CD4-positive, alpha-beta T cell treated with Interleukin-6 for 4 hours (primary cell): Measurements from ENCODE around the gene GNAO1.

Experiments used
- DNase-seq: peaks from one replicate; pipeline ENCODE4 v3.0.0-alpha.2; 2020; ENCODE audit warnings: mixed read lengths

Gene GNAO1

DNA sequence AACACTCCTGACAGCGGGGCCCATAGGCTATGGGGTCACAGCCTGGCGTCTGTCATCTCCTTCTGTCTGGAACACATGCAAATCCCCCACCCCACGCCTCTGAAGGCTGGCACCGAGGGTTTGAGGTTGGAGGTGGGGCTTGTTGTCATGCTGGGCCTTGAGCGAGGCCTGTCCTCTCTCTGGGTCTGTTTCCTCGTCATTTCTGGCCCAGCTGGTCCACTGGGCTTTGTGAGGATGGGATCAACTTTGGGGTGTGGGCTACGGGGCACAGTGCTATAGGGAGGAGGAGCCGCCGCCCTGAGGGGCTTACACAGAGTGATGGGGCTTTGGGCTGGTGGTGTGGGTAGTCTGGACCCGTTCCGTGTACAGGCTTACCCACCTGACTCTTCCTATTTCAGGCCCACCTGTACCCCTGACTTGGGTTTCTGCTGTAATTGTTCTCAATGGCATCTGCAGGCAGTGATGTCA lies 146.6 kb downstream of the GNAO1 start:
- DNase-seq: no peak

DNA sequence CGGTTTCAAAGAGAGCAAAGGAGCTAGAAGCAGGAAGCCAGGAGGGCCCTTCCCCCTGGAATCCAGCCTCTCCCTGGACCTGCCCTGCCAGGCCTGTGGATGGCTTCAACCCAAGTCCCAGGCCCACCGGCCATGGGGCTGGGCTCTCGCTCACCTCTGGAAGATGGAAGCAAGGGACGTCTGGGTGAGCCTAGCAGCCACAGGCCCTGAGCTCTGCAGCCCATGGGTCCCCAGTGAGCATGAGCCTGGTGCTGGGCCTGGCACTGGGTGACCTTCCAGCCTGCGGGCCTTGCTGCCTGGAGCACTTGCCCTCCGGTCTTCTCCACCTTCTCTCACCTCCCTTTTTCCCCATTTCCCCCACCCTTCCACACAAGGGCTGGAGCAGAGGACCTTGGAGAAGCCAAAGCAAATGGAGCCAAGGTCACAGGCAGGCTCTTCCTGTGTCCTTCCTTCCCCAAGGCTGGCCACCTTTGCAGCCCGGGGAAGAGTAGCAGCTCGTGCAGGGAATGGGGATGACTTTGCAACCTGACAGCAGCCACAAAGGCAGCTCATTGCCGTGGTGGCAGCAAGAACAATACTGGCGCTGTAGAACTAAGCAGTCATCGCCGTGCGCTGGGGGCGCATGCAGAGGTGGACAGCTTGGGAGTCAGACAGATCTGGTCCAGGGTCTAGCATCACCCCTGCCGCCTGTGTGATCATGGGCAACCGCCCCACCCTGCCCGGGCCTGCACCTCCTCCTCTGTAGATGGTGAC lies 147.5 kb downstream of the GNAO1 start:
- DNase-seq: no peak

GRCh38 chr16:56339431-56340195 lies 148.3 kb downstream of the GNAO1 start:
- no peak for DNase-seq

DNA sequence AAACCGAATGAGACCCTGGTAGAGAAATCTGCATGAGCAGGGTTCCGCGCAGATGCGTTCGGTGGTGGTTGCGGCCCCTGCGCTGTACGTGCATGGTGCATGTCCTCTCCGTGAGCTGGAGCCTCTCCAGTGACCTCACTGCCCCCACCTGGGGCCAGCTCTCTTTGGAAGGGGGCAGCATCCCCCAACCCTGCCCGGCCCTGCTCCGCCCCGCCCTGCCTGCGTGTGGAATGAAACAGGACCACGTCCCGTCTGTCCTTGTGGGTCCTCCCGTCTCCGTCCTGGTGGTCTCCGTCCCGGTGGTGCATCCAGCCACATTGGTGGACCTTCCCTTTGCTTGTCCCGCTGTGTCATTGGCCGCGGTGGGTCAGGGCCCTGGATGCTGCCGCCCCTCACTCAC lies 149.1 kb downstream of the GNAO1 start:
- no peak for DNase-seq

DNA sequence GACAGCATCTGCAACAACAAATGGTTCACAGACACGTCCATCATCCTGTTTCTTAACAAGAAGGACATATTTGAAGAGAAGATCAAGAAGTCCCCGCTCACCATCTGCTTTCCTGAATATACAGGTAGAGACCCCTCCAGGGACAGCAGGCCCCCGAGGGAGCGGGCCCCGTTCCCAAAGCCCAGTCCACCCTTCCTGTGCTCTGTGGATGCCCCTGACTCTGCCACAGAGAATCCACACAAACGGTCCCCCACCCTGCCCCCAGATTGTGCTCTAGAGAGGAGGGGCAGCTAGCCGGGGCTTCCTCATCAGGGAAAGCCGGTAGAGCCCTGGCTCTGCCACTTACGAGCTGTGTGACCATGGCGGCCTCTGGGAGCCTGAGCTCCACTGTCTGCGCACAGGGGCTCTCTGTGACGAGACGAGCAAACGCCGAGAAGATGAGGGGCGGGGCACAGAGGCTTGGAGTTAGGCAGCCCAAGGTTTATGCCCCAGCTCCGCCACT lies 149.6 kb downstream of the GNAO1 start:
- no peak for DNase-seq

DNA sequence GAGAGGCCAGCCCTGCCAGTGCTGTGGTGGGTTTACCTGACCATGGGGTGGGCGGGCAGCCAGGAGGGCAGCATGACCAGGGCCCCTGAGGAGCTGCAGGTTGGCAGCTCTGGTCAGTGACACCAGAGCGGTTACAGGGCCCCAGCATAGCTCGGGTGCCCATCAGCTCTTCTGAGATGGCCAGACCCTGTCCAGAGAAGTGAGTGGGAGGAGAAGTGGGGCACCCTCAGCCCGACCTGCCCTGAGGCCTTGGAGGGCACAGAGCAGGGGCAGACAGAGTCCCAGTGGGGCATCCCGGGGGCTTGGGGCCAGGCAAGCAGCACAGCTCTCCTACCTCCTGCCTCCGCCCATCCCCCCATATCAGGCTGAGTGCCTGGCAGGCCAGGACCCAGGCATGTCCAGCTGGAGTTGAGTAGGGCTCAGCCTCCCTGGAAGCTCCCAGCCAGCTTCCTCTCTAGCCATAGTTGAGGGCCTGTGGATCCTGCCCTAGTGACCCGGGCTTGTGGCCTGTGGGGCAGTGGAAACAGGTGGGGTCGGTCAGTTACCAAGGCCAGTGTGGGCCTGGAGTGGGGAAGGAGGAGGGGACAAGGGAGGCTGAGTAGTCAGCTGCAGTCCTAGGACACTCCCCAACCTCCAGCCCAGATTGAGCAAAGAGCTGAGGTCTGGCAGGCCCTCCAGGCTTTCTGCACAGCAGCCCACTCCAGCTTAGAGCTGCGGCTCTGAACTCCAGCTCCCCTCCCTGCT lies 150.5 kb downstream of the GNAO1 start:
- DNase-seq: no peak

DNA sequence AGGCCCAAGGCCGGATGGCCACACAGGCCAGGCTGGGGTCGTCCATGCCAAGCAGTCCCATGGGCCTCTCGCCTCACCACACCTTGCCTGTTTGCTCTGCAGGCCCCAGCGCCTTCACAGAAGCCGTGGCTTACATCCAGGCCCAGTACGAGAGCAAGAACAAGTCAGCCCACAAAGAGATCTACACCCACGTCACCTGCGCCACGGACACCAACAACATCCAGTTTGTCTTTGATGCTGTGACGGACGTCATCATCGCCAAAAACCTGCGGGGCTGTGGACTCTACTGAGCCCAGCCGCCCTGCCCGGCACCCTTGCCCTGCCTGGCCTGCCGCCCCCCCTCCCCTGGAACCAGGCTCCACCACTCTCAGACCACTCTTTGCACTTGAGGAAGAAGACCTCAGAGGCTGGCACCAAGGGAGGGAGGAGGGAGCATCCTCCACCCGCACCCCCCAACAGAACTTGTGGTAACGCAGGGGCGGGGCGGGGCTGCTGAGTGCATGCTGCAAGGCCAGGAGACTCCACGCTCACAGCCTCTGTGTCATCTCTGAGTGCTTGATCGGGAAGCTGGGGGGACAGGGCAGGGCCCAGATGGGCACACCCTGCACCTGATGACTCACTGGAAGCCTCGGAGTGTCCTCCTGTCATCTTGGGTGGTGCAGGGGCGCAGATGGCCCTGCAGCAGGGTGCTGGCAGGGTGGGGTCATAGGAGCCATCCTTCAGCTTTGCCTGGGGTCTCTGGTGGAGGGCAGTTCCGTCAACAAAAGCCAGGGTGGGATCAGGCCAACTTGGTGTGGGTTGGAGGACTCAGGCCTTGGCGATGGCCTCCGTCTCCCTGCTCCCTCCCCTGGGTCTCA lies 152.6 kb downstream of the GNAO1 start:
- DNase-seq: no peak

GRCh38 chr16:56344518-56345405 lies 153.5 kb downstream of the GNAO1 start:
- no peak for DNase-seq

DNA sequence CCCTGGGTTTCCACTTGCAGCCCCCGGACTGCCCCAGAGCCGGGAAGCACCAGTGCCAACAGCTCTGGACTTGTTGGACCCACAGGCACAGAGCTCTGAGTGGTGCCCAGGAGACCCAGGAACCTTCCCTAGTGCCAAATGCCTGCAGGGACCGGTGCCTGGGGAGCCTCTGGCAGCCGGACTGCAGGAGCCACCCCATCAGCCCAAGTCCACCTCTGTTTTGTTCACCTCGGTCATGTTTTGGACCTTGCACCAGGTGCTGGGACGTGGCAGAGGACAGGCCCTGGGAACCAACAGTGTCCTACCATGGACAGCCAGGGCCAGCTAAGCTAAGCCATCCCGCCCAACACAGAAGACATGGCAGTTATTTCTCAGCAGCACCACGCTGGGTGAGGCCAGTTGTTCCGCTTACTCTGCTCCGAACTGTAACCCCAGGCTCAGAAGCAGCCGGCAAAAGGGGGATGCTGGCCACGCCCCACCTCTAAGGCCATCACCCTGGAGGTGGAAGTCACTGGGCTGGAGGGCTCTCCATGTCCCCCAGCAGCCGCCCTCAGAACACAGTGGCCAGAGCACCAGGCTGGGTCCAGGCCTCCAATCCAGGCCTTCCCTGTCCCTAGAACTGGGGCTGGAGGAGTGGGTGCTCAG lies 154.2 kb downstream of the GNAO1 start:
- no peak for DNase-seq

DNA sequence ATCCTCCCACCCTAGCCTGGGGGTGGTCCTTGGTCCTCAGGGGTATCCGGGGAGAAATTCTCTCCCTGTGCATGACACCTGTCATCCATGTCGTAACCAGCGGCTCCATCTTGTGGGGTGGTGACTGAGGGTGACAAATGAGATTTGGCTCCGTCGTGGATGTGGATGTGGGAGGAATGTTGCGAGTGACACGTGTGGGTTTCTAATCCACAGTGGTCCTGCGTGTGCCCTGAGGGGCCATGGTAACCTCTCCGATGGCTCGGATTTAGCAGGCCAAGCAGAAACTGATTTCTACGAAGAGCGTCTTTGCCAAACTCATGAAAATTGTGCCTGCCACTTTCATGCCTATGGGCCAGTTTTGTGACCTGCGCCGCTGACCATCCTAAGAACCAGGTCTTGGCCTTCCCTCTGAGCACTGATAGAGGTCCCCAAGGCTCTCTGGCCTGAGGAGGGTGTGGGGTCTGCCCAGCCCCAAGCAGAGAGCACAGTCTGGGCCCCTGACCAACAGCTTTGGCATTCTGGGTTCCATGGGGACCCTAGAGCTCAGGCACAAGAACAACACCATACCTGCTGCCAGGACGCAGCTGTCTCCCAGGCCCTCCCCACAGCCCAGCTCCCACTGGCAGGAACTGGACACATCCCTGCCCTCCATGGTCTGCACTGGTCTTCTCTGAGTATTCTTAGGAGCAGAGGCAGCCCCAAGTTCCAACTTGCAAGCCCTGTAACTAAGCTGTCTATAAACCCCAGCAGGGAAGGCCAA lies 155.0 kb downstream of the GNAO1 start:
- no peak for DNase-seq

- no peak for DNase-seq
These were observed 155.9 kb downstream of the GNAO1 start for GRCh38 chr16:56347166-56347565.

DNA sequence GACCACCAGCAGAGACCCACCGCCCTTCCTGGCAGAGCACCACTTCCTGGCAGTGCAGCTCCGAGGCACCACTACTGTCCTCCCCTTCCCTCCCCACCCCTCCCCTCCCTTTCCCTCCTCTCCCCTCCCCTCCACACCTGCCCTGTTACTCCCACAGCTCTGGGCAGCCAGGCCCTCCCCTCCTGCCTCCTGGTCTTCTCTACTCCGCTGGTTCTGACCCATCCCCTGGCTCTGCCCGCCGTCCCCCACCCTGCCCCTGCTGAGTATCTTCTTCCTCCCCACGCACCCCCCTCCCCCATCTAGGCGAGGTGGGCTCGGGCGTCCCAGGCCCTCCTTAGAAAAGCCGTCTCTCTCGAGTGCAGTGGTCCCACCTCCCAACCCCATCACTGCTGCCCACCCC lies 156.4 kb downstream of the GNAO1 start:
- no peak for DNase-seq

DNA sequence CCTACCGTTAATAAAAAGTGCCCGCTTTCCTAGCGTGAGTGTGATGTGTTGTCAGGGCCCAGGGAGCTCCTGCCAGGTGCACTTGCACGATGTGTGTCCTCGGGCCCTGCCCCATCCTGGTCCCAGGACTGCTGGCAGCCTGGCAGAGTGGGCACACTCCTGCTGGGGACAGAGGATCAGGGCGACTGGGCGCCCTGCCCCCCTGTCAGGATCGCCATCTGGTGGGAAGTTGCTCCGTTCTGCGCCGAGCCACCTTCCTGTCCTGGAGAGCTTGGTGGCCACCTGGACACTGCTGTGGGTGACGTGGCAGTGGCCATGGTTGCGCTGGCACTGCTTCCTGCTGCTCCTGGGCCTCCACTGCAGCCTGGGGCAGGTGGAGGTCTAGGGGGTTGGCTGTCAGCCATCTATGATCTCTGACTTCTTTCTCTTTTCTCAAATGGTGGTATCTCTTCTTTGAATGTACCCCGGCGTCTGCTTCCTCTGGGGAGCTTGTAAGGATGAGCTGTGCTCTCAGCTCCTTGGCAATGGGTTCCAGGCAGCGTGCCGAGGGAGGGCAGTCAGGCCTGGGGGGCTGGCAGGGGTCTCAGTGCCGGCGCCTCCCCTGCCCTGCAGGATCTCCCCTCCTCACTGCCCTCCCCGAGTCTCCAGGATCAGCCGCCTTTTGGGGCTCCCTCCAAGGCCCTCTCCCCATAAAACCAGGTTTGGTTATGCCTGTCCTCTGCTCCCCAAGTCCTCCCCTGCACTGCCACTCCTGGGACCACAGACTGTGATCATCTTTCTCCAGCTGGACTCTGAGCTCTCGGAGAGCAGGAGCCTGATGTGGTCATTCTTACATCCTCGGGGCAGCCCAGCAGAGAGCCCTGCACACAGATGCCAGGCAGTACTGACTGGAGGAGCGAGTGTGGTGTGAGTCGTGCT lies 157.1 kb downstream of the GNAO1 start:
- no peak for DNase-seq

DNA sequence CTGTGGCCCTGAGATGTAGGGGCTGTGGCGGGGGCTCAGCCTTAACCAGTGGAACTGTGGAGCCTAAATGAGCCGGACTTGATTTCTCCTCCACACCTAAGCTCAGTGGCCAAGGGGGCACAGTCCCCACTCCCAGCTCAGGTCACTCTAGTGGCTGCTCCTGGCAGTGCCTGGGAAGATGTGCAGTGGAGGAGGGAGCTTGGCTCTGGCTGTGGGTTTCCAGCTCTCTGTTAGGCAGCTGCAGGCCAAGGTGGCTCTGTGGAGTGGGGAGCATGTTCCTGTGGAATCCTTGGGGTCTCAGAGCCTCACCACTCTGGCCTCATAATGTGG lies 157.8 kb downstream of the GNAO1 start:
- DNase-seq: no peak

GRCh38 chr16:56349711-56350161 lies 158.4 kb downstream of the GNAO1 start:
- no peak for DNase-seq

DNA sequence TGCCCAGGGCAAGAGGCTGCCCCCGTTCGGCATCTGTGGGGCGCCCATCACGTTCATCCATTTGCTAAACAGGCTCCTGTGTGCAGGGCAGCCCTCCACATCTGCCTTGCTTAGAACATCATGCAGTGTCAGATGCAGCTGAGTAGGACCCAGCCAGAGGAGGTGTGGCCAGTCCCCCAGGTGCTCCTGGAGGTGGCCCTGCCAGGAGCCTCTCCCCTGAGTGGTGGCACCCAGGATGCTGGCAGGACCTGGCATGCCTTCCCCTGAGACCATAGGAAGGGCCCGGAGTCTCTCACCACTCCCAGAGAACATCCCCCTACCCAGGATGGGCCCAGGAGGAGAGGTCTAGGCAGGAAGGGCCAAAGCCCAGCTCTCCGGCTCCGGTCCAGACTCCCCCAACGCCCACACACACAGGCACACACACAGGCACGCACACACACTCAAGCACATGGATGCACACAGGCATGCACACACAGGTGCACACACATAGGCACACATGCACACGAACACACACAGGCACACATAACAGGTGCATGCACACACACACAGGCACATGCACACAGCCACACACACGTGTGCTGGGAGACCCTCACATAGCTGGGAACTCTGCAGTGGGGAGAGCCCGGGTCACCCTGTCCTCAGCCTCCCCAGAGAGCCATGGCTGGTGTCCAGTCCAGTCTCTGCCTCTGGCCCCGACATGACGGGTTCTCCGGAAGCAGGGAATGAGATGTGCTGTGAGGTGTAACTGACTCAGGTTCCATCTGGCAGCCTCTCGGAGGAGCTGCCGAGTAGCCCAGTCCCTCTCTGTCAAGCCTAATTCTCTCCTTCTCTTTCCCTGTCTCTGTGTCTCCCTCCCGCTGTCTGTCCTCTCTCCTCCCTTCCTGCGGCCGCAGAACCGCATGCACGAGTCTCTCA lies 159.5 kb downstream of the GNAO1 start:
- DNase-seq: no peak

DNA sequence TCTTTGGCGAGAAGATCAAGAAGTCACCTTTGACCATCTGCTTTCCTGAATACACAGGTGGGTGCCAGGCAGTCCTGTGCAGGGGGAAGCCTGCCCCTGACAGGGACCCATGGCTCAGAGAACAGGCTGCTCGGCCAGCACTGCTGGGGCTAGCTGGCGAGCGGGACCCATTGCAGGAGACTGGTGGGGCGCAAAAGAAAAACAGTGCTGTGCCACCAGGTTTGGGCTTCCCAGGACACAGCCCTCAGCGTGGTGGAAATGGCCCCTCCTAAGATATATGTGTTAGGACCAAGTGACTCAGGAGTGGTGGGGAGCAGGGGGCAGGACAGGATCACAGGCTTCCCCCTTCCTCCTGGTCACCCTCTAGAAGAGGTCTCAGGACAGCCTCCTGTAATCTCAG lies 160.2 kb downstream of the GNAO1 start:
- DNase-seq: no peak
